ENCODE measurements around the gene NTM.

DNA sequence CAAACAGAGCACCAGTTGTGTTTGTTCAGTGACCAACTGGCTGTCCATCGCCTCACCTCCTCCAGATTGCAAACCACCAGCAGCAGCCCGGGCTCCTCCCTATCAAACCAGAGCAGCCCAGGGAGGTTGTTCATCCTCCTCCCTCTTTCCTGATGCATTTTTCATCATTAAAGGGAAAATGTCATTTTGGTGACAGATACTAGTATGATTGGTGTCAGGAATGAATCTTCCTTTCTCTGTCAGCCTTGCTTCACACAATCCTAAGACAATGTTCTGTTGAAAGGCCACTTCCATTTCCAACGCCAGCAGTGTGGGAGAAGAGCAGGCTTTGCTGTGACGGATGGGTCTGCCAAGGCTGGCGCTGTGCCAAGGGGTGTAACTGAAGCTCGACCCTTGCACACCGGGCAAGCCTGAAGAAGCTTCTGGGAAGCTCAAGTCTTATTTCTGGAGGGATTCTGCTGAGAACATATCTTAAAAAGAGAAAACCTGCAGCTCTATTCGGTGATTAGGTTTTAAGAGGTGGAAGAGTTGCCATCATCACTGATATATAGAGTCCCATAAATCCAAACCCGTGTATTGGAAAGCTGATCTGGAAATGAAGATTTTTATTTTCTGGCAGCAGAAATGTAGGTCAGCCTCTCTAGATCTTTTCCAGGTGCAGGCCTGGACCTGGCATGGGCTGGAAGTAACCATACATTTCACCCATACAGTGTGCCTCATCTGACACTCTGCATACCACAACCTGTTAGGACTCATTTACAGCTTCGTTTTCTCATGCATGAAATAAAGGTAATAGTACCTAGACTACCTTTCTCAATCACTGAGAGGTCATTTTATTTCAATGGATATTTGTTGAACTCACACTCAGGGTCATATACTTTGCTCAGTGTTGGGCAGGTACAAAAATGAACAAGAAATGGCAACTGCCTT, 524.5 kb downstream of the NTM start:
- no peak for TF ChIP-seq ZBTB7A (tag by site-specific recombination; IDR thresholded peaks at IDR 0.05; ENCODE audit: low read depth)
- TF ChIP-seq, protein P1, sequence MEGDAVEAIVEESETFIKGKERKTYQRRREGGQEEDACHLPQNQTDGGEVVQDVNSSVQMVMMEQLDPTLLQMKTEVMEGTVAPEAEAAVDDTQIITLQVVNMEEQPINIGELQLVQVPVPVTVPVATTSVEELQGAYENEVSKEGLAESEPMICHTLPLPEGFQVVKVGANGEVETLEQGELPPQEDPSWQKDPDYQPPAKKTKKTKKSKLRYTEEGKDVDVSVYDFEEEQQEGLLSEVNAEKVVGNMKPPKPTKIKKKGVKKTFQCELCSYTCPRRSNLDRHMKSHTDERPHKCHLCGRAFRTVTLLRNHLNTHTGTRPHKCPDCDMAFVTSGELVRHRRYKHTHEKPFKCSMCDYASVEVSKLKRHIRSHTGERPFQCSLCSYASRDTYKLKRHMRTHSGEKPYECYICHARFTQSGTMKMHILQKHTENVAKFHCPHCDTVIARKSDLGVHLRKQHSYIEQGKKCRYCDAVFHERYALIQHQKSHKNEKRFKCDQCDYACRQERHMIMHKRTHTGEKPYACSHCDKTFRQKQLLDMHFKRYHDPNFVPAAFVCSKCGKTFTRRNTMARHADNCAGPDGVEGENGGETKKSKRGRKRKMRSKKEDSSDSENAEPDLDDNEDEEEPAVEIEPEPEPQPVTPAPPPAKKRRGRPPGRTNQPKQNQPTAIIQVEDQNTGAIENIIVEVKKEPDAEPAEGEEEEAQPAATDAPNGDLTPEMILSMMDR (tag by site-specific recombination; IDR thresholded peaks at IDR 0.05), result no peak
- no peak for TF ChIP-seq ZNF16 (tag by site-specific recombination; IDR thresholded peaks at IDR 0.05; ENCODE audit: low read depth)

Data from HEK293 (cell line).